Pulmonary artery endothelial cell (primary cell): ENCODE results near the gene FGF11. TPM values are rescaled to one million over a fixed set of nuclear protein-coding genes. Genes with fewer than 3 reads are reported as not detected.

Source experiments
- DNase-seq: peaks from one replicate; pipeline ENCODE4 v3.0.0-alpha.2; 2011; ENCODE audit warnings: low read depth, low spot score
- total RNA-seq: library from RNA; depleted of rRNA; stranded (reverse); fragments of >200 nt; gene quantifications from 2 replicates; pipeline ENCODE4 v1.2.3, GENCODE V29; 2014

FGF11 gene
- total RNA-seq, 1 donor from 2014 or later: 0.73 TPM

DNA sequence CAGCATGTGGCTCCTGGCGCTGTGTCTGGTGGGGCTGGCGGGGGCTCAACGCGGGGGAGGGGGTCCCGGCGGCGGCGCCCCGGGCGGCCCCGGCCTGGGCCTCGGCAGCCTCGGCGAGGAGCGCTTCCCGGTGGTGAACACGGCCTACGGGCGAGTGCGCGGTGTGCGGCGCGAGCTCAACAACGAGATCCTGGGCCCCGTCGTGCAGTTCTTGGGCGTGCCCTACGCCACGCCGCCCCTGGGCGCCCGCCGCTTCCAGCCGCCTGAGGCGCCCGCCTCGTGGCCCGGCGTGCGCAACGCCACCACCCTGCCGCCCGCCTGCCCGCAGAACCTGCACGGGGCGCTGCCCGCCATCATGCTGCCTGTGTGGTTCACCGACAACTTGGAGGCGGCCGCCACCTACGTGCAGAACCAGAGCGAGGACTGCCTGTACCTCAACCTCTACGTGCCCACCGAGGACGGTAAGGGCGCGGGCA lies 31.0 kb upstream of the FGF11 start:
- DNase-seq: no peak

DNA sequence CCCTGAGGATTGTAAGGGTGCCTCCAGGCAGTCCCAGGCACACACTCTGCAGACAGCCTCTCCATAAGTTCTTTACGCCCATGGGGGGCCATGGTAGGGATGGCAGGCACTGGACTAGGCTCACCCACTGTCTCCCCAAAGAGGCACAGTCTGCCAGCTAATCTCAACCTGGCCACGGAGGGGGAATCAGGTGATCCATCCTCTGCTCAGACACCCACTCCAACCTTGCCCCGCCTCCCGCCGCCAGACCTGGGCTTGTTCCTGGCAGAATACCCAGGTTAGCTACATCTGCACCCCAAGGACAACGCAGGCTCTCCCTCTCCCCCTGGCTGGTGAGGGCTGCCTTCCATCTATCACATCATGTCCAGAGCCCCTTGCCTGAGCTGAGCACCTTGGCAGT lies 30.4 kb upstream of the FGF11 start:
- no peak for DNase-seq

DNA sequence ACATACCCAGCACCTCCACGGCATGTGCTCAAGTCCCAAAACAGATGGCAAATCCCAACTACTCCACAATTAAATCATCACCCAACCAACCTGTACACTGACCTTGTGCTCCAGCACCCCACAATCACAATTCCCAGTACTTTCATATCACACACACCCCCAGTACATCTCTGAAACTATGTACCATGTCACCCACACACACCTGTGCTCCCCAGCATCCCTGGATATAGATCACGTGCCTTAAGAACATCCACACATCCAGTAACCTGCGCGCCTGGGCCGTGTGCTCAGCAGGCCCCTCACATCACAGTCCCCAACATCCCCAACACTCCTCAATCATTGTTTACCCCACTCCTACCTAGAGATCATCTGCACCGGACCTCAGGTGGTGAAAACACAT lies 29.6 kb upstream of the FGF11 start:
- no peak for DNase-seq

DNA sequence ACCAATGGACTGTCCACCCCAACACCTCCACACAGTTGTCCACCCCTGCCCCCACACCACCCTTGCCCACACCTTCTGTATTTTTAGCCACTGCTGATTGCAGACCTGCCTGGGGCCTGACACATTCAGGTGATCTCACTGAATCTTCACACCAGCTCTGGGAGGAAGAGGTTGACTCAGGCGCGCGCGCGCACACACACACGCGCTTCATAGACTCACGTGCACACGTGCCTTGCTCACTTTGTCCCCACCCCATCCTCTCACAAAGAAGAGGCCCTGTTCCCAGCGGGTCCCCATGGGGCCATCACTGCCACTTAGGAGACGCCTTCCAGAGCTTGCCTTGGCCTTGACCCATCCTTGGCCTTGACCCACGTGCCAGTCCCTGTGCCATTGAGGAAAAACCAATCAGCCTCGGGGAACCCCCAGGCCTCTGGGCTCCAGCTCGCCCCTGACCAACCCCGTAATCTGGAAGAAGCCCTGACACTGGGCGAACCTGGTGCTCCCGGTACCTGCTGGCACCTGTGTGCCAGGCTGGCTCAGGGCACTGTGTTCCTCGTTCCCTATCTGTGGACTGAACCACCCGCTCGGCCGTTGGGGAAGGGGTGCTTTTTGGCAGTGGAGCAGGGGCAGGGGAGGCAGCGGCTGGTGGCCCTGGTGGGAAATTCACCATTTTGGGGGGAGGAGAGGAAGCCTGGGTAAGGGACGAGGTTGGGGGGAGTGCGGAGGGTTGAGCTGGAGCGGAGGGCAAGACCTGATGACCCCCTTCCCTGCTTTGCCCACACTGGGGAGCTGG lies 28.5 kb upstream of the FGF11 start:
- no peak for DNase-seq

DNA sequence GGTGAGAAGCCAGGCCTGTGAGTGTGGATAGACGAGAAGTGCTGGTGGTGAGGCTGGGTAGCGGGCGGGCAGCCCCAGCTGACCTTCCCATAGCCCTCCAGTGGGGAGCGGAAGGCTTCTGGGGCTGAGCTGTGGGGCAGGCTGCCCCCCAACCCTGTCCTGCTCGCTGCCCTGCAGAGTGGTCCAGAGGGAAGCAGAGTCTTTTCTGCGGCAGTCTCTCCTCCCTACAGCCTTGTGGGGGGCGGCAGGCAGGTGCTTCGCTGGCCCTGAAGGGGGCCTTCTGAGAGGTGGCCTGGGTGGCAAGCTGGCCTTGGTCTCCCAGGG lies 27.9 kb upstream of the FGF11 start:
- DNase-seq: no peak

DNA sequence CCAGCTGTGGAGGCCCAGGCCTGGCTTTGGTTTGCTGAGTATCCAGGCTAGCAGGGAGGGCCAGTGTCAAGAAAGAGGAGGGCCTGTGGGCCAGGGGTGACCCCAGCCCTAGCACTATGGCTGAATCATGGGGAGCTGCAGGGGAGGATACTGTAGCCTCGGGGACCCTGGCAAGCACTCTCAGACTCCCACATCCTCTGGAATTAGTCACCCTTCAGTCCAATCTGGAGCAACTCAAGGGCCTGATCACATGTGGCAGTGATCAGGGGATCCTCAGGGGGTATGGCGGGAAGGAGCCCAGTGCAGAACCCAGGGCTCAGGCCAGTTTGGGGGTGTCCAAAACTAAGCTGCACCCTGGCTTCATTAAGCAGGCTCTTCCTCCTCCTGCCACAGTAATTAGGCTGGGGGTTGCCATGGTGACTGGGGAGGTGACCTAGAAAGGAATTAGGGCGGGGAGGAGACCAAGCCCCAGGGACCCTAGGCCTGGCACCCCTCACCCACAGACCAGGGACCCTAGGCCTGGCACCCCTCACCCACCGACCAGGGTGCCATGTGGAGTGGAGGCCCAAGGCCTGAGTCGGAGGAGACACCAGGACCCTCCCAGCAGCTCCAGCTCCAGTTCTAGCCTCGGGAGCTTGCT lies 25.8 kb upstream of the FGF11 start:
- DNase-seq: no peak

DNA sequence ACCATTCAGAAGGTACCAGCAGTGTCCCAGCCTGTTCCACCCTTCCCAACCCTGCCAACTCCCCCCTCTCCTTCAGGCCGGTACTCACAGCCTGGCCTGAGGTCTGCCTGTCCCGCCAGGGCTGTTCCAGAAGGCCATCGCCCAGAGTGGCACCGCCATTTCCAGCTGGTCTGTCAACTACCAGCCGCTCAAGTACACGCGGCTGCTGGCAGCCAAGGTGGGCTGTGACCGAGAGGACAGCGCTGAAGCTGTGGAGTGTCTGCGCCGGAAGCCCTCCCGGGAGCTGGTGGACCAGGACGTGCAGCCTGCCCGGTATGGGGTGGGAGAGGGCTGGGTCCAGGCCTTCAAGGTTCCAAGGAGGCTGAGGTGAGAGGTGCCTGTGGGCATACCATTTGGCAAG lies 24.5 kb upstream of the FGF11 start:
- DNase-seq: no peak

DNA sequence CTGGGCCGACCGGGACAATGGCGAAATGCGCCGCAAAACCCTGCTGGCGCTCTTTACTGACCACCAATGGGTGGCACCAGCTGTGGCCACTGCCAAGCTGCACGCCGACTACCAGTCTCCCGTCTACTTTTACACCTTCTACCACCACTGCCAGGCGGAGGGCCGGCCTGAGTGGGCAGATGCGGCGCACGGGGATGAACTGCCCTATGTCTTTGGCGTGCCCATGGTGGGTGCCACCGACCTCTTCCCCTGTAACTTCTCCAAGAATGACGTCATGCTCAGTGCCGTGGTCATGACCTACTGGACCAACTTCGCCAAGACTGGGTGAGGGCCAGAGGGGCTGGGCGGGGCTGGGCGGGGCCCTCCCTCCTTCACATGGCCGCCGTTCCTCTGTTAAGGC lies 23.5 kb upstream of the FGF11 start:
- no peak for DNase-seq

DNA sequence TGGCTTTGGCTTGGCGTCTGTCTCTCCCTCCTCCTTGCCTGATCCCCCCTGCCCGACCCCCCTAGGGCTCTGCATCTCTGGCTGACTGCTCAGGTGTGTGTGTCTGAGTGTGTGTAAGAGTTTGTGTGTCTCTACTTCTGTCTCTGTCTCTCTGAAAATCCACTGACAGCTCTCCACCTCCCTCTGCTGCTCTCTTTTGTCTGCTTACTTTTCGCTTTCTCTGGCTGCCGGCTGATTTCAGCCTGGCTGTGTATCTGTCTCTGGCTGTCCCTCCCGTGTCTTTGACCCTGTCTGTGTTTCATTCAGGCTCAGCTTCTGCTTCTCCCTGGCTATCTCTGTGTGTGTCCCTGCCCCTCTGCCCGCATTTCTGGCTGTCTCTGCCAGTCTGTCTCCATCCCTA lies 23.0 kb upstream of the FGF11 start:
- no peak for DNase-seq

DNA sequence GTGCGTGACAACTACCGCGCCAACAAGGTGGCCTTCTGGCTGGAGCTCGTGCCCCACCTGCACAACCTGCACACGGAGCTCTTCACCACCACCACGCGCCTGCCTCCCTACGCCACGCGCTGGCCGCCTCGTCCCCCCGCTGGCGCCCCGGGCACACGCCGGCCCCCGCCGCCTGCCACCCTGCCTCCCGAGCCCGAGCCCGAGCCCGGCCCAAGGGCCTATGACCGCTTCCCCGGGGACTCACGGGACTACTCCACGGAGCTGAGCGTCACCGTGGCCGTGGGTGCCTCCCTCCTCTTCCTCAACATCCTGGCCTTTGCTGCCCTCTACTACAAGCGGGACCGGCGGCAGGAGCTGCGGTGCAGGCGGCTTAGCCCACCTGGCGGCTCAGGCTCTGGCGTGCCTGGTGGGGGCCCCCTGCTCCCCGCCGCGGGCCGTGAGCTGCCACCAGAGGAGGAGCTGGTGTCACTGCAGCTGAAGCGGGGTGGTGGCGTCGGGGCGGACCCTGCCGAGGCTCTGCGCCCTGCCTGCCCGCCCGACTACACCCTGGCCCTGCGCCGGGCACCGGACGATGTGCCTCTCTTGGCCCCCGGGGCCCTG lies 22.2 kb upstream of the FGF11 start:
- DNase-seq: no peak

DNA sequence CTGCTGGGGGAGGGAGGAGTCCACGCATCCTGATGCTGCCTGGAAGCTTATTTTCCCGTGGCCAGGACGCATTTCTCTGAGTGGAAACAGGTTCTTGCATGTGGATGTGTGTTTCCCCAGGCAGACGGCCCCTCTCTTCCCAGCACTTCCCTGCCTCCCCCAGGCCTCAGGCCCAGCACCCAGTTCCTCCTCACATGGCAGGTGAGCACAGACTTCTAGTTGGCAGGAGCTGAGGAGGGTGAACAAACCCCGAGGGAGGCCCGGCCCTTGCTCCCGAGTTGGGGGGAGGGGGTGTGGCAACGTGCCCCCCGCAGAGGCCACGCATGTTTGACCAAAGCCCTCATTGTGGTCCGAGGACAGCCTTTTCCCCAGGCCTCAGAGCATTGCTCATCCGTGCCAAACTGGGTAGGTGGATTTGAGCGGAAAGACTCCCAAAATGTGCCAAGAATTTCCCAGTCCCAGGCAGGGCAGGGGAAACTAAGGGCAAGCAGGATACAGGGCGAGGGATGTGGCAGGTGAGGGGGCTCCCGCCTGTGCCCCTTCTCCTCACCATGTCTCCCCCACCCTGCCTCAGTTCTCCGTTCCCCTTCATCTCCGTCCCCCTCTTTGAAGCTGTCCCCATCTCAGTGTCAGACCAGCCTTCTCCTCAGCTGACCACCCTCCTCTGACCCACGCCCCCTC lies 20.7 kb upstream of the FGF11 start:
- DNase-seq: no peak

DNA sequence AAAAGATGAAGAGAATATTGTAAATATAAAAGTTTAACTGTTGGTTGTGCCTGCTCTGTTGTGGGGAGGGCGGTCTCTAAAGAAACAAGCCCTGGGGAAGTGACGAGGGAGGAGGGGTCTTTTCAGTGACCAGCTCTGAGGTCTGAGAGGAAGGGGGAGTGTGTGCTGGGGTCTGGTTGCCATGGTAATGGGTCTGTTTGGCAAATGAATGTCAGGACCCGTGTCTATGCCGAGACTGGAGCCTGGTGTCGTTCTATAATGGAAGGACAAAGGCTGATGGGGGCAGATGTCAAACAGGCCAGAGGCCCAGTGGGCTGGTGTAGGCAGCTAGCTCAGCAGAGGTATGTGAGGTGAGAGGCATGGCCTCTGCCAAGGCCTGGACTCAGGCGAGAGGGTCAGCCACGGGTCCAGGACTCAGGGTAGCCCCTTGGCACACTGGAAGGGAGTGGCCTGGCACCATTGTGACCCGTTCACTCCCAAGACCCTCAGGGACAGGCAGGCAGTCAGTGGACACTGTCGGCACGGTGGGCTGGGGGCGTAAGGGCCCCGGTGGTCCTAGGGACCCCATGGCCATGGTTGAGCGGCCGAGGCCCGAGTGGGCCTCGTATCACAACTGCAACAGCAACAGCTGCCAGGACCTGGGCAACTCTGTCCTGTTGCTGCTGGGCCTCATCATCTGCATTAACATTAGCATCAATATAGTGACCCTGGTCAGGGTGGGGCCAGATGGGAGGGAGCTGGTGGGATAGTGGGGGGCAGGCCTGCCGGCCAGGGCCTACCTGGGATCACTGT lies 19.3 kb upstream of the FGF11 start, which contains the start of gene SPEM1:
Gene SPEM1, plus strand, starts transcription at position 506 of the 792 bp plus-strand sequence. Its CDS starts 61 bp downstream, at position 567.
- no peak for DNase-seq

DNA sequence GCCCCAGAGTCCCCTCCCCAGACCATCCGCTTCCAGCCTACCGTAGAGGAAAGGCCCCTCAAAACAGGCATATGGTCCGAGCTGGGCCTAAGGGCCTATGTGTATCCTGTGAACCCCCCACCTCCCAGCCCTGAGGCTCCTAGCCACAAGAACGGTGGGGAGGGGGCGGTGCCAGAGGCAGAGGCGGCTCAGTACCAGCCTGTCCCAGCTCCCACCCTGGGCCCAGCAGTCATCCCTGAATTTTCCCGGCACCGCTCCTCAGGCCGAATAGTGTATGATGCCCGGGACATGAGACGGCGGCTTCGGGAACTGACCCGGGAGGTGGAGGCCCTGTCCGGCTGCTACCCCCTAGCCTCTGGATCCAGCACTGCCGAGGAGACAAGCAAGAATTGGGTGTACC lies 18.1 kb upstream of the FGF11 start:
- DNase-seq: no peak

DNA sequence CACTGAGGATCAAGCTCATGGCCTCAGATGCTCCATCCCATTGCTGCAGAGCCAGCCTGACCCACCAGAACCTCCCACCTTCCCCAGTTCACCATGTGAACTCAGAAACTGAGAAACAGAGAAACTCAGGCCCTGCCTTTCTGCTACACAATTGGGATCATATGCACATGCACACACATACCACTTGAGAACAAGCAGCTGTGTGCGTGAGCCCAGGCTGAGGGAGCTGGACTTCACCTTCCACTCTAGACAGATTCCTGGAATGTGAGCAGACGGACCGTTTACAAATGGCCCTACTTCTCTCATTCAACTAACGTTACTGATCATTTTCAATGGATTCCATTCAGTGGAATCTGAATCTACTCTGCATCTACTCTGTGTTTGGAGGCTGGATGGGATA lies 15.6 kb upstream of the FGF11 start:
- no peak for DNase-seq

DNA sequence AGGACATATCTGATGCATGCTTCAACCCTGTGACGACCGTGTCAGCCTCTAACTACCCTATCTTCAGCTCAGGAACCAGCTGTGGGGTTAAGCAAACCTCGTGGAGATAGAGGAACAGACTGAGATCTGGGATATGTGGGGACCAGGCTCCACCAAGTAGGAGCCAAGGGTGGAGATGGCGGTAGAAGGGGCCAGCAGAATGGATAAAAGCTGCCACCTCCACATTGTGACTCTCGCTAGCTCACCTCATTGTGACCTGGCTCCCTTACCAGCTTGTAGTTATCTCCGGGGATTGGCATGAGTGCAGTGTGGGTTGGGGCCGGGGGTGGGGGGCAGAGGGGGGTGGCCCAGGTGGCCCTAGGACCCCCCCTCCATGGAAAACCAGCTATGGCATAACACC lies 14.0 kb upstream of the FGF11 start, which contains the start of gene SPEM2:
Gene SPEM2, plus strand, starts transcription at position 301 of the 400 bp plus-strand sequence. Its CDS starts 73 bp downstream, at position 374.
- DNase-seq: no peak

DNA sequence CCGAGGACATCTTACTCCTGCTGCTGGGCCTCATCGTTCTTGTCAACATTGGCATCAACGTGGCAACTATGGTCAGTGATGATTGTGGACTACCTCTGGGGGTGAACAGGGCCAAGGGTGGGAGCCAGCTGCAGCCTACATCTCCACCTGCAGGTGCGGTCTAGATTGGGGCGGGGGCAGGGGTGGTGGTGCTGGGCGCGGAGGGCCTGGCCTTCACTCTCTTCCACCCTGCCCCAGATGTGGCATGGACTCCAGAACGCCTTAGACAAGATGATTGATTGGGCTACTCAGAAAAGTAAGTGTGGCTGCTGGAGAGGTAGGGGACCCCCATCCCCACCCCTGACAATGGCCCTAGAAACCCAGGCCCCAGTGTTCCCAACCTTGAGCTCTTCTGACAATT lies 13.6 kb upstream of the FGF11 start:
- no peak for DNase-seq

DNA sequence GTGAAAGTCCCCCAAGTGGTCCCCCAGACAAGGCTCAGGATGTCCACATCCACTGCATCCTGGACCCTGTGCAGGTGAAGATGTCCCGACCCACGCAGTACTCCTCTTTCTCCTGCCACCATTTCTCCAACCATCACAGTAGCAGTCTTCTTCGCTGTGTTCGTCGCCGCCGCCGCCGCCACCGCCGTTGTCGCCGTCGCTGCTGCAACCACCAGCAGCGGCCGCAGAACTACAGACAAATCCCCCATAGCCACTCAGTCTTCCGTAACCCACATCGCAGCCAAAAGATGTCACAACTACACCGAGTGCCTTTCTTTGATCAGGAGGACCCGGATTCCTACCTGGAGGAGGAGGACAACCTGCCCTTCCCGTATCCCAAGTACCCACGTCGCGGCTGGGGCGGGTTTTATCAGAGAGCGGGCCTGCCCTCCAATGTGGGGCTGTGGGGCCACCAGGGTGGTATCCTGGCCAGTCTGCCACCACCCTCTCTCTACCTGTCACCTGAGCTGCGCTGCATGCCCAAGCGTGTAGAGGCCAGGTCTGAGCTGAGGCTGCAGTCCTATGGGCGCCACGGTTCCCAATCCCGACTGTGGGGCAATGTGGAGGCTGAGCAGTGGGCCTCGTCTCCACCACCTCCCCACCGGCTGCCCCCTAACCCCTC lies 13.0 kb upstream of the FGF11 start:
- no peak for DNase-seq

DNA sequence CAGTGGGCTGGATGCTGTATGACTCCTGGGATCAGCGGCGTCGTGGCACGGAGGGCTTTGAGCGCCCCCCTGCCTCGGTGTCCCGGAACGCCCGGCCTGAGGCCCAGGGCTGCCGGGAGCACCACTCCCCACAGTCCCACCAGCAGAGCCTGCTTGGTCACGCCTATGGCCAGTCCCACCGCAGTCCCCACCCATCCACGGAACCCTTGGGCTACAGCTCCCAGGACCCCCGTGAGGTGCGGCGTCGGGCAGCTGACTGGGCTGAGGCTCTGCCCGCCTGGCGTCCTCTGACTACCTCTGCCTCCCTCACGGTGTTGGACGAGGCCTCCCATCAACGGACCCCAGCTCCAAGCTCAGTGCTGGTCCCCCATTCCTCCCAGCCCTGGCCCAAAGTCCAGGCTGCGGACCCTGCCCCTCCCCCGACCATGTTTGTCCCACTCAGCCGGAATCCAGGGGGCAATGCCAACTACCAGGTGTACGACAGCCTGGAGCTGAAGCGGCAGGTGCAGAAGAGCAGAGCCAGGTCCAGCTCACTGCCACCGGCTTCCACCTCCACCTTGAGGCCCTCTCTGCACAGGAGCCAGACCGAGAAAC lies 12.3 kb upstream of the FGF11 start:
- no peak for DNase-seq

DNA sequence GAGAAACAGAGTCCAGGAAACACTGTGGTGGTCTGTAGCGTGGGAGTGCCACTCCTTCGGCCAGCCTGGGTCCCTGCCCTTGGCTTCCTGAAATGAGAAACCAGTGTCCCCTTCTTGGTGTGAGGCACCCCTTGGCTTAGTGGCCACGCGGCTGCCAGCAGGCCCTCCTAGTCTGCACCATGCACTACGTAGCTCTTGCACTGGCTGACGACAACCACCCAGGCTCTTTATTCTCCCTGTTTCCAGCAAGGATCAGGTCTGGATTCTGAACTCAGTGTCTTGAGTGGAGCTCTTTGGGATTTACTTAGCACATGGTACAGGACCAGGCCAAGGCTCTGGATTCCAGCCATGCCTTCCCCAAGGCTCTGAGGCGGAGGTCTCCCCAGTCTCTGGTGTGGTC lies 11.8 kb upstream of the FGF11 start:
- no peak for DNase-seq

DNA sequence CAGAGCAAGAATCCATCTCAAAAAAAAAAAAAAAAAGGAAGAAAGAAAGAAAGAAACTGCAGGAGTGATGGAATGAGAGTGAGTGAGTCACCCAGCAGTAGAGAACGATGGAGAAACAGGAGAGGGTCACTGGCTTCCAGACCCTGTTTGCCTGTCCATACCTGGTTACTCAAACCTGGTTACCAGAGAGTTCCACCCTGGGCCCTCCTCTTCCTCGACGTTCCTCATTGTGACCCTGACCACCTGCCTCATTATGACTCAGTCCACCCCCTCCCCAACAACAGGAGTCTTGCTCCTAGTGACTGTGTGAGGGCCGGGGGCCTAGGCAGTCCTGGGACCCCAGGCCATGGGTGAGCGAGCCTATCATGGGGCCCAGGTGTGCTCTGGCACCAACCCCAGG lies 10.8 kb upstream of the FGF11 start, which contains the start of gene SPEM3:
Gene SPEM3, plus strand, starts transcription at position 301 of the 400 bp plus-strand sequence. Its CDS starts 46 bp downstream, at position 347.
- no peak for DNase-seq
